B cell (primary cell): Measurements from ENCODE around the gene RRP36.

Experiments
- CTCF ChIP-seq: fragments of 200-600 bp; IDR thresholded peaks from one replicate; pipeline ENCODE4 v1.8.0; 2022; ENCODE audit warnings: antibody characterized with exemption, mild to moderate bottlenecking
- EZH2 ChIP-seq: IDR thresholded peaks from 2 replicates; pipeline ENCODE4 v1.6.1; 2012; ENCODE audit warnings: borderline replicate concordance, low read depth, mild to moderate bottlenecking, moderate library complexity, low read length; ENCODE audit not compliant: insufficient read depth, poor library complexity, severe bottlenecking

GRCh38 chr6:43050981-43051380 lies 29.6 kb downstream of the RRP36 start:
- TF ChIP-seq CTCF, result no peak
- no peak for TF ChIP-seq EZH2
